ENCODE results near the gene FOLR2.
A peak's percentile ranks its signal among the peaks of the same experiment; 100 is the strongest.

FOLR2 gene

DNA sequence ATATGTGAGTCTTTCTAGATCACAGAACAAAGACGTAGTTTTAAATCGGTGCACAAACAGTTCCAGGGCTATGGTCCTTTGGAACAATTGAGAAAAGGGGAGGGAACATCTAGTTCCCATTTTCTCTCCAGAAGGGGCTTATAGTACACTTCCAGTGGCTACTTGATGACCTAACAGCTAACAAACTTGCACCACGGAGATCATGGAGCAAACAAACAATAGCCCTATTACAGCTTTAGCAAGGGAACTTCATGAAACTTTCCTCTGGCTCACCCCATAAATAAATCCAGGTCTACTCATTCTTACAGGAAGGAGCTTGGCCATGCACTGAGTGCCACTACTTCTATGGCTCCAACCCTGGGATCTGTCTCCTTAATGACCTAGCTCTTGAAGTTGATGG lies 8.3 kb upstream of the FOLR2 start:
- Histone ChIP-seq H3K36me3 (ENCODE audit: control insufficient read depth, insufficient read depth, low read length) (no peaks in the 10 kb centered on the region), H3K9me3 (ENCODE audit: control insufficient read depth, insufficient read depth, low read depth, low read length) (no peaks in the 10 kb centered on the region), H3K27ac (ENCODE audit: low read depth, low read length) (no peak overlapping the region), H3K4me3 (ENCODE audit: low read depth, low read length) (no peak overlapping the region), H3K4me1 (ENCODE audit: control insufficient read depth, insufficient read depth, low read length) (no peaks in the 10 kb centered on the region), H3K27me3 (ENCODE audit: control insufficient read depth, insufficient read depth, low read length) (no peaks in the 10 kb centered on the region), H3K9ac (ENCODE audit: low read length) (no peak overlapping the region)

DNA sequence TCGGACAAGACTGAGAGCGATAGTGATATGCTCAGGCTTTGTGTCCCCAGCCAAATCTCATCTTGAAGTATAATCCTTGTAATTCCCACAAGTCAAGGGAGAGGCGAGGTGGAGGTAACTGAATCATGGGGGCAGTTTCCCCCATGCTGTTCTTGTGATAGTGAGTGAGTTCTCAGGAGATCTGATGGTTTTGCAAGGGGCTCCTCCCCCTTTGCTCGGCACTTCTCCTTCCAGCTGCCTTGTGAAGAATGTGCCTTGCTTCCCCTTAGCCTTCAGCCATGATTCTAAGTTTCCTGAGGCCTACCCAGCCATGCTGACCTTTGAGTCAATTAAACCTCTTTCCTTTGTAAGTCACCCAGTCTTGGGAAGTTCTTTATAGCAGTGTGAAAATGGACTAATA lies 7.5 kb upstream of the FOLR2 start:
- no peaks in the 10 kb centered on the region for H3K4me1 ChIP-seq (ENCODE audit: control insufficient read depth, insufficient read depth, low read length)
- no peak overlapping the region for H3K27ac ChIP-seq (ENCODE audit: low read depth, low read length)
- no peak overlapping the region for H3K9ac ChIP-seq (ENCODE audit: low read length)
- no peaks in the 10 kb centered on the region for H3K9me3 ChIP-seq (ENCODE audit: control insufficient read depth, insufficient read depth, low read depth, low read length)
- no peak overlapping the region for H3K4me3 ChIP-seq (ENCODE audit: low read depth, low read length)
- no peaks in the 10 kb centered on the region for H3K27me3 ChIP-seq (ENCODE audit: control insufficient read depth, insufficient read depth, low read length)
- no peaks in the 10 kb centered on the region for H3K36me3 ChIP-seq (ENCODE audit: control insufficient read depth, insufficient read depth, low read length)

- no peaks in the 10 kb centered on the region for H3K9me3 ChIP-seq (ENCODE audit: control insufficient read depth, insufficient read depth, low read depth, low read length)
- no peaks in the 10 kb centered on the region for H3K36me3 ChIP-seq (ENCODE audit: control insufficient read depth, insufficient read depth, low read length)
- H3K27me3 ChIP-seq (ENCODE audit: control insufficient read depth, insufficient read depth, low read length) = peaks cover 2% of the 10 kb centered on the region; the same call in 1 of the 2 replicates
- no peak overlapping the region for H3K4me3 ChIP-seq (ENCODE audit: low read depth, low read length)
- no peak overlapping the region for H3K27ac ChIP-seq (ENCODE audit: low read depth, low read length)
- no peak overlapping the region for H3K9ac ChIP-seq (ENCODE audit: low read length)
- H3K4me1 ChIP-seq (ENCODE audit: control insufficient read depth, insufficient read depth, low read length) = peaks cover 19% of the 10 kb centered on the region
Measured at GRCh38 chr11:72217841-72218240, 1.2 kb downstream of the FOLR2 start.

DNA sequence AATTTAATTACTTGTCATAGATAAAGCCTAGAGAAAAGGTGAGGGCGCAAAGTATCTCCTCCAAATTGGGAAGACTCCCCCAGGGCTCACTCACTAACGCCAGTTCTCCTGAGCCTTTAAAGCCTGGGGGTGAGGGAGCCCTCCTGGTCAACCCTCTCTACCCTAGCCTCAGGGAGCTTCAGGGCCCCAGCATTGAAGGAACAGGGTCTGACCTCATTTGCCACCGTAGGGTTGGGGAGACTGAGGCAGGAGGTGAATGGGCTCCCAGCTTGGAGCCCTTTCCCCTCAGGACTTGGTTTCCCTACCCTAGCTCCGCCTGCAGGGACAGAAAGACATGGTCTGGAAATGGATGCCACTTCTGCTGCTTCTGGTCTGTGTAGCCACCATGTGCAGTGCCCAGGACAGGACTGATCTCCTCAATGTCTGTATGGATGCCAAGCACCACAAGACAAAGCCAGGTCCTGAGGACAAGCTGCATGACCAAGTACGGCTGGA lies 1.7 kb downstream of the FOLR2 start:
- Histone ChIP-seq H3K27me3 (ENCODE audit: control insufficient read depth, insufficient read depth, low read length) (peaks cover 2% of the 10 kb centered on the region; the same call in 1 of the 2 replicates), H3K4me1 (ENCODE audit: control insufficient read depth, insufficient read depth, low read length) (peaks cover 19% of the 10 kb centered on the region), H3K9ac (ENCODE audit: low read length) (no peak overlapping the region), H3K27ac (ENCODE audit: low read depth, low read length) (no peak overlapping the region), H3K4me3 (ENCODE audit: low read depth, low read length) (no peak overlapping the region), H3K9me3 (ENCODE audit: control insufficient read depth, insufficient read depth, low read depth, low read length) (no peaks in the 10 kb centered on the region), H3K36me3 (ENCODE audit: control insufficient read depth, insufficient read depth, low read length) (no peaks in the 10 kb centered on the region)

DNA sequence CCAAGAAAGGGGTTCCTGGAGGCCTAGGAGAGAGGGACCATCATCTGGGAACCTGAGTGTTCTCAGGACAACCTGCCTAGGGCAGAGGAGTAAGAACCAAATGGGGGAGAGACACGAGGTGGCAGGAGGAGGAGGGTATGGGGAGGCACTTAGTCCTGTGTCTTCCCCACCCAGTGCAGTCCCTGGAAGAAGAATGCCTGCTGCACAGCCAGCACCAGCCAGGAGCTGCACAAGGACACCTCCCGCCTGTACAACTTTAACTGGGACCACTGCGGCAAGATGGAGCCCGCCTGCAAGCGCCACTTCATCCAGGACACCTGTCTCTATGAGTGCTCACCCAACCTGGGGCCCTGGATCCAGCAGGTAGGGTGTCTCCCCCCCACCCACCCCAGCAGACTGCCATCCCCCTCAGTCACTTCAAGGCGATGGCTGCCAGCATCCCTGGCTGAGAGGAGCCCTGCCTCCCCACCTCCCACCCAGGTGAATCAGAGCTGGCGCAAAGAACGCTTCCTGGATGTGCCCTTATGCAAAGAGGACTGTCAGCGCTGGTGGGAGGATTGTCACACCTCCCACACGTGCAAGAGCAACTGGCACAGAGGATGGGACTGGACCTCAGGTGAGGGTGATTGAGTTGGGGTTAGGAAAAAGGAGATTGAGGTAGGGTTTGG lies 4.2 kb downstream of the FOLR2 start:
- H3K4me1 ChIP-seq (ENCODE audit: control insufficient read depth, insufficient read depth, low read length) = peaks cover 22% of the 10 kb centered on the region
- H3K9me3 ChIP-seq (ENCODE audit: control insufficient read depth, insufficient read depth, low read depth, low read length) = no peaks in the 10 kb centered on the region
- H3K27me3 ChIP-seq (ENCODE audit: control insufficient read depth, insufficient read depth, low read length) = peaks cover 2% of the 10 kb centered on the region; the same call in 1 of the 2 replicates
- H3K36me3 ChIP-seq (ENCODE audit: control insufficient read depth, insufficient read depth, low read length) = no peaks in the 10 kb centered on the region
- H3K9ac ChIP-seq (ENCODE audit: low read length) = no peak overlapping the region
- no peak overlapping the region for H3K4me3 ChIP-seq (ENCODE audit: low read depth, low read length)
- no peak overlapping the region for H3K27ac ChIP-seq (ENCODE audit: low read depth, low read length)

- peaks cover 24% of the 10 kb centered on the region for H3K4me1 ChIP-seq (ENCODE audit: control insufficient read depth, insufficient read depth, low read length)
- no peak overlapping the region for H3K9ac ChIP-seq (ENCODE audit: low read length)
- peaks cover 2% of the 10 kb centered on the region; the same call in 1 of the 2 replicates for H3K27me3 ChIP-seq (ENCODE audit: control insufficient read depth, insufficient read depth, low read length)
- H3K27ac ChIP-seq (ENCODE audit: low read depth, low read length) = no peak overlapping the region
- no peaks in the 10 kb centered on the region for H3K9me3 ChIP-seq (ENCODE audit: control insufficient read depth, insufficient read depth, low read depth, low read length)
- H3K4me3 ChIP-seq (ENCODE audit: low read depth, low read length) = no peak overlapping the region
- H3K36me3 ChIP-seq (ENCODE audit: control insufficient read depth, insufficient read depth, low read length) = no peaks in the 10 kb centered on the region
Measured at GRCh38 chr11:72221386-72222075, 4.9 kb downstream of the FOLR2 start.

GRCh38 chr11:72222106-72222891 lies 5.7 kb downstream of the FOLR2 start:
- Histone ChIP-seq H3K4me1 (ENCODE audit: control insufficient read depth, insufficient read depth, low read length) (peaks cover 24% of the 10 kb centered on the region), H3K9me3 (ENCODE audit: control insufficient read depth, insufficient read depth, low read depth, low read length) (no peaks in the 10 kb centered on the region), H3K27me3 (ENCODE audit: control insufficient read depth, insufficient read depth, low read length) (no peaks in the 10 kb centered on the region), H3K36me3 (ENCODE audit: control insufficient read depth, insufficient read depth, low read length) (peaks cover 7% of the 10 kb centered on the region; the same call in 1 of the 2 replicates), H3K4me3 (ENCODE audit: low read depth, low read length) (peak overlapping the region; percentile 80), H3K27ac (ENCODE audit: low read depth, low read length) (peak overlapping the region; percentile 37; the same call in 1 of the 2 replicates), H3K9ac (ENCODE audit: low read length) (peak overlapping the region; percentile 31)

DNA sequence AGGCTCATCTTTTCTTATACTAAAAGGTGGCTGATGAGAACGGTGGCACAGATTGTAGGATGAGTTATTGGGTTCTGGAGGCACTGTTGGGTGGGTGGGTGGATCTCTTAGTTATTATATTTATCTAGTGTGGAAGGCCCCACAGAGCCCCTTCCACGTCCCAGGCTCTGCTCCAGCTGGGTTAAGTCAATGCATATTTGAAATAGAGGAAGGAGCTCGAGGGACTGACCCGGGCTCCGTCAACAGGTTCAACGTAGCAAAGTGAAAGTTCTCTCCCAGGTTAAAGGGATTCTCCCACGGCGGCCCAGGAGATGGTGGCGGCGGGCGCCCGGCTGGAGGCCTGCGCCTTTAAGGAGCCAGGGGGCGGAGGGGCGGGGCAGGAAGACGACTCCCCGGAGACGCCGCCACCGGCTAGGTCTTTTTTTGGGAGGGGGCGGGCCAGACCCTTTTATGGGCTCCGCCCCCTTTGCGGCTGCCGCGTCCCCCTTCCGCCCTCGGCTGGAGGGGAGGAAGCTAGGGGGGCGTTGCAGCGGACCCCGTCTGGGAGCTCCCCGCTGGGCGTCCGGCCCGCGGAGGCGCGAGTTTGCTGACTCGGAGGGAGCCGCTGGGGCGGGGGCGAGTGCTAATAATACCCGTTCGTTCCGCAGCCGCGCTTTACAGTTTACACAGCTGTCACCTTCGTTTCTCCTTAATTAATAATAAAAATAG lies 6.5 kb downstream of the FOLR2 start:
- Histone ChIP-seq H3K27me3 (ENCODE audit: control insufficient read depth, insufficient read depth, low read length) (no peaks in the 10 kb centered on the region), H3K36me3 (ENCODE audit: control insufficient read depth, insufficient read depth, low read length) (peaks cover 14% of the 10 kb centered on the region), H3K9me3 (ENCODE audit: control insufficient read depth, insufficient read depth, low read depth, low read length) (no peaks in the 10 kb centered on the region), H3K27ac (ENCODE audit: low read depth, low read length) (peak overlapping the region; percentile 87; the same call in 1 of the 2 replicates), H3K4me1 (ENCODE audit: control insufficient read depth, insufficient read depth, low read length) (peaks cover 24% of the 10 kb centered on the region), H3K9ac (ENCODE audit: low read length) (peak overlapping the region; percentile 95), H3K4me3 (ENCODE audit: low read depth, low read length) (peak overlapping the region; percentile 80)

- no peaks in the 10 kb centered on the region for H3K9me3 ChIP-seq (ENCODE audit: control insufficient read depth, insufficient read depth, low read depth, low read length)
Measured at GRCh38 chr11:72223615-72224563, 7.3 kb downstream of the FOLR2 start.

More at GRCh38 chr11:72223615-72224563, 7.3 kb downstream of the FOLR2 start:
- Histone ChIP-seq H3K9ac (ENCODE audit: low read length) (peak overlapping the region; percentile 95), H3K4me3 (ENCODE audit: low read depth, low read length) (peak overlapping the region; percentile 80), H3K36me3 (ENCODE audit: control insufficient read depth, insufficient read depth, low read length) (peaks cover 22% of the 10 kb centered on the region), H3K27ac (ENCODE audit: low read depth, low read length) (peak overlapping the region; percentile 95), H3K4me1 (ENCODE audit: control insufficient read depth, insufficient read depth, low read length) (peaks cover 24% of the 10 kb centered on the region), H3K27me3 (ENCODE audit: control insufficient read depth, insufficient read depth, low read length) (no peaks in the 10 kb centered on the region)
